H1 (cell line): ENCODE results near the gene PDZD2. TPM values are rescaled to one million over a fixed set of nuclear protein-coding genes. Genes with fewer than 3 reads are reported as not detected.

Experiments
- CTCF ChIA-PET: fragments of 300-600 bp; sonication (Branson Sonifier 250); formaldehyde crosslinking; loops from one replicate; lab custom pipeline; 2021; ENCODE audit not compliant: partially characterized antibody; lab: Charles Lee
- POLR2A ChIA-PET: fragments of 300-600 bp; sonication (Branson Sonifier 250); formaldehyde crosslinking; loops from one replicate; lab custom pipeline; 2021; ENCODE audit warnings: inconsistent platforms; ENCODE audit not compliant: partially characterized antibody; lab: Charles Lee
- DNase-seq, 2 experiments: peaks; one replicate each; pipeline versions ENCODE4 v3.0.0 to v3.0.0-alpha.2; 2010 to 2022; ENCODE audit warnings: low spot score in 2 of 2, low read depth in 1 of 2, mixed read lengths in 1 of 2
- FAIRE-seq: peaks from 2 replicates; lab custom pipeline; 2011; peaks lifted over from hg19 to GRCh38; lab: Jason Lieb, UNC
- H2AFZ ChIP-seq: 2 replicates; pipeline ENCODE4 v1.8.1; 2012; ENCODE audit warnings: low read length, inconsistent platforms
- H2AK5ac ChIP-seq: 2 replicates; pipeline ENCODE4 v1.6.1; 2013; ENCODE audit warnings: low read depth, low read length
- H2BK120ac ChIP-seq: replicated peaks from 2 replicates; pipeline ENCODE3; 2013; ENCODE audit warnings: low read depth, low read length, inconsistent platforms
- H2BK12ac ChIP-seq: 2 replicates; pipeline ENCODE4 v1.6.1; 2013; ENCODE audit warnings: low read depth, low read length
- H2BK15ac ChIP-seq: 2 replicates; pipeline ENCODE4 v1.6.1; 2013; ENCODE audit warnings: low read length
- H2BK20ac ChIP-seq: 2 replicates; pipeline ENCODE4 v1.6.1; 2013; ENCODE audit warnings: low read length
- H2BK5ac ChIP-seq: 2 replicates; pipeline ENCODE4 v1.6.1; 2013; ENCODE audit warnings: low read depth, low read length
- H3K14ac ChIP-seq: 2 replicates; pipeline ENCODE4 v1.6.1; 2013; ENCODE audit warnings: inconsistent platforms; ENCODE audit not compliant: insufficient read length
- H3K18ac ChIP-seq: 2 replicates; pipeline ENCODE4 v1.6.1; 2013; ENCODE audit warnings: low read length; ENCODE audit errors: extremely low read depth
- H3K23ac ChIP-seq: 2 replicates; pipeline ENCODE4 v1.6.1; 2013; ENCODE audit warnings: inconsistent platforms; ENCODE audit not compliant: insufficient read length
- H3K23me2 ChIP-seq: 2 replicates; pipeline ENCODE4 v1.6.1; 2013; ENCODE audit warnings: low read depth, low read length
- H3K27ac ChIP-seq: 2 replicates; pipeline ENCODE4 v1.6.1; 2011; ENCODE audit warnings: low read depth, low read length, inconsistent platforms
- H3K27me3 ChIP-seq, 4 experiments: replicated peaks in 1 of 4; 1 replicate in 1 of 4; 2 replicates in 3 of 4; pipeline versions ENCODE4 v1.6.1 to v1.8.1; 2011 to 2013; ENCODE audit warnings: low read length in 3 of 4, mild to moderate bottlenecking in 3 of 4, inconsistent platforms in 2 of 4, mixed read lengths in 2 of 4, moderate library complexity in 1 of 4; ENCODE audit not compliant: control insufficient read depth in 3 of 4, insufficient read depth in 3 of 4; ENCODE audit errors: extremely low read depth in 1 of 4
- H3K36me3 ChIP-seq, 4 experiments: 2 replicates each; pipeline versions ENCODE4 v1.6.1 to v1.8.1; 2011 to 2013; ENCODE audit warnings: mild to moderate bottlenecking in 4 of 4, low read length in 3 of 4, moderate library complexity in 2 of 4, control low read depth in 1 of 4, inconsistent platforms in 1 of 4; ENCODE audit not compliant: insufficient read depth in 4 of 4, control insufficient read depth in 2 of 4
- H3K4ac ChIP-seq: replicated peaks from 2 replicates; pipeline ENCODE3; 2013; ENCODE audit warnings: low read length, low read depth, mixed read lengths, inconsistent platforms; ENCODE audit not compliant: insufficient read length
- H3K4me1 ChIP-seq, 4 experiments: replicated peaks in 1 of 4; 1 replicate in 1 of 4; 2 replicates in 3 of 4; pipeline versions ENCODE4 v1.6.1 to v1.8.1; 2011 to 2013; ENCODE audit warnings: low read length in 3 of 4, inconsistent platforms in 2 of 4, mixed read lengths in 1 of 4; ENCODE audit not compliant: insufficient read depth in 4 of 4, control insufficient read depth in 3 of 4
- H3K4me2 ChIP-seq, 2 experiments: 2 replicates each; pipeline versions ENCODE4 v1.6.1 to v1.8.1; 2011 to 2013; ENCODE audit warnings: low read depth in 2 of 2, low read length in 2 of 2, control low read depth in 1 of 2, inconsistent platforms in 1 of 2, mild to moderate bottlenecking in 1 of 2; ENCODE audit not compliant: insufficient read depth in 1 of 2
- H3K4me3 ChIP-seq, 4 experiments: fragments of 200-600, 300-600 bp in 1 of 4; sonication (generic), shearing (Covaris generic), sonication (Bioruptor Twin) in 1 of 4; 2 replicates each; pipeline versions ENCODE4 v1.5.1 to v1.8.1; 2011 to 2016; ENCODE audit warnings: low read length in 4 of 4, low read depth in 3 of 4, control low read depth in 2 of 4, inconsistent platforms in 2 of 4, mild to moderate bottlenecking in 2 of 4, mixed read lengths in 1 of 4, moderate library complexity in 1 of 4; ENCODE audit not compliant: insufficient read depth in 2 of 4; ENCODE audit errors: extremely low read depth in 1 of 4
- H3K56ac ChIP-seq: replicated peaks from 2 replicates; pipeline ENCODE3; 2013; ENCODE audit warnings: low read depth, mild to moderate bottlenecking, mixed read lengths, low read length, inconsistent platforms; ENCODE audit not compliant: insufficient read length
- H3K79me1 ChIP-seq: 2 replicates; pipeline ENCODE4 v1.6.1; 2013; ENCODE audit warnings: low read depth, low read length, control low read depth
- H3K79me2 ChIP-seq, 2 experiments: 2 replicates each; pipeline versions ENCODE4 v1.6.1 to v1.8.1; 2012 to 2013; ENCODE audit warnings: low read length in 2 of 2, mild to moderate bottlenecking in 2 of 2, inconsistent platforms in 1 of 2; ENCODE audit not compliant: insufficient read depth in 2 of 2, control insufficient read depth in 1 of 2
- H3K9ac ChIP-seq, 4 experiments: replicated peaks in 1 of 4; 1 replicate in 1 of 4; 2 replicates in 3 of 4; pipeline versions ENCODE4 v1.6.1 to v1.8.1; 2011 to 2013; ENCODE audit warnings: low read depth in 3 of 4, low read length in 3 of 4, control low read depth in 2 of 4, mild to moderate bottlenecking in 2 of 4, moderate library complexity in 2 of 4, inconsistent platforms in 1 of 4; ENCODE audit errors: extremely low read depth in 1 of 4
- H3K9me3 ChIP-seq, 2 experiments: 2 replicates each; pipeline versions ENCODE4 v1.6.1 to v1.8.1; 2012 to 2013; ENCODE audit warnings: mild to moderate bottlenecking in 2 of 2, moderate library complexity in 2 of 2, control low read depth in 1 of 2, inconsistent platforms in 1 of 2, low read depth in 1 of 2, low read length in 1 of 2, mixed read lengths in 1 of 2; ENCODE audit not compliant: insufficient read depth in 2 of 2
- H4K20me1 ChIP-seq, 2 experiments: replicated peaks in 1 of 2; 2 replicates each; pipeline versions ENCODE3 to v1.8.1; 2011 to 2013; ENCODE audit warnings: inconsistent platforms in 2 of 2, low read length in 2 of 2, mild to moderate bottlenecking in 1 of 2; ENCODE audit not compliant: insufficient read depth in 2 of 2, control insufficient read depth in 1 of 2
- H4K5ac ChIP-seq: 2 replicates; pipeline ENCODE4 v1.6.1; 2013; ENCODE audit warnings: low read length, low read depth, mixed read lengths, inconsistent platforms; ENCODE audit not compliant: insufficient read length
- H4K8ac ChIP-seq: 2 replicates; pipeline ENCODE4 v1.8.0; 2013; ENCODE audit warnings: mild to moderate bottlenecking, moderate library complexity, low read length, inconsistent platforms; ENCODE audit not compliant: insufficient read depth; ENCODE audit errors: extremely low read depth
- H4K91ac ChIP-seq: replicated peaks from 2 replicates; pipeline ENCODE3; 2013; ENCODE audit warnings: low read length, mixed read lengths, inconsistent platforms; ENCODE audit not compliant: insufficient read length
- KDM1A ChIP-seq: fragments of 200-600, 300-600 bp; sonication (generic); IDR thresholded peaks from 2 replicates; pipeline ENCODE4 v1.7.1; 2016; ENCODE audit warnings: mild to moderate bottlenecking, low read length, borderline replicate concordance
- SP4 ChIP-seq: IDR thresholded peaks from 2 replicates; pipeline ENCODE4 v1.6.1; 2012; ENCODE audit warnings: low read length, inconsistent platforms
- WGBS, 2 experiments: shearing (Covaris generic) in 1 of 2; methylation state at CpG; one replicate each; pipeline versions ENCODE4 v1.1.6 to v1.1.7; 2013 to 2015; ENCODE audit warnings: low lambda C conversion rate in 2 of 2, mixed read lengths in 2 of 2, inconsistent platforms in 1 of 2, low coverage in 1 of 2, missing lambda C conversion rate in 1 of 2; ENCODE audit not compliant: insufficient replicate concordance in 2 of 2, insufficient coverage in 1 of 2, insufficient read length in 1 of 2; ENCODE audit errors: extremely low coverage in 1 of 2, missing lambda C conversion rate in 1 of 2; 5-methylcytosine and 5-hydroxymethylcytosine counted together
- polyA plus RNA-seq, 7 experiments: library from polyadenylated mRNA; depleted of rRNA in 3 of 7; stranded (reverse) in 5 of 7; unstranded in 2 of 7; fragments of >200 nt in 5 of 7; fragments of 200-250 nt in 2 of 7; gene quantifications; 1 replicate in 5 of 7; 2 replicates in 1 of 7; 4 replicates in 1 of 7; pipeline versions ENCODE4 v1.2.1 to v1.2.3, GENCODE V29; 2011 to 2013; ENCODE audit warnings: missing spikeins in 2 of 7, mixed read lengths in 2 of 7
- total RNA-seq: library from RNA; stranded (reverse); fragmentation: NEBNext Ultra II Directional; extraction: Animal tissue kit (Norgen Biotek cat#: 25700); gene quantifications from 2 replicates; pipeline ENCODE4 v1.2.1, GENCODE V29; 2021

The PDZD2 gene
- total and polyA plus RNA-seq, 2 of the 8 experiments (the other 6 are each of a cell fraction or from before 2014, with no cell fraction given), result 1.2 to 6.8 TPM

- H3K23me2 ChIP-seq, result 0 out of 2 replicates have a peak, but pooled peaks cover 5% of the 10 kb centered on the region
- ChIA-PET POLR2A (interaction anchor here (0.8 kb wide), 1 partner anchor 11 kb away, joined by 3 read pairs; no protein-coding TSS in a partner anchor), CTCF (interaction anchor here (1.0 to 1.7 kb wide), 3 partner anchors 9 to 135 kb away, joined by 3 to 4 read pairs (median 4); no protein-coding TSS in a partner anchor)
- H4K91ac ChIP-seq, result no peak overlapping the region
- no peaks in the 10 kb centered on the region for H3K36me3 ChIP-seq
- H4K8ac ChIP-seq, result no peak overlapping the region
- H3K4me2 ChIP-seq, result no peak overlapping the region
- no peak overlapping the region for H2BK5ac ChIP-seq
- DNase-seq (no peak), FAIRE-seq (no peak)
- no peak overlapping the region for H2AK5ac ChIP-seq
- no peaks in the 10 kb centered on the region for H3K79me2 ChIP-seq
- H3K14ac ChIP-seq, result no peak overlapping the region
- H3K9ac ChIP-seq, result no peak overlapping the region
- no peak overlapping the region for H4K5ac ChIP-seq
- no peak overlapping the region for H3K4ac ChIP-seq
- no peak overlapping the region for H2BK120ac ChIP-seq
- H3K9me3 ChIP-seq, result no peaks in the 10 kb centered on the region
- no peak overlapping the region for H3K27ac ChIP-seq
- WGBS, 2 experiments, result 94% methylated on average over 7 of the region's 7 CpGs; no CpG with 5 or more reads in 1 of the 2 experiments
- H4K20me1 ChIP-seq, result no peaks in the 10 kb centered on the region
- no peak overlapping the region for H3K56ac ChIP-seq
- no peak overlapping the region for H3K23ac ChIP-seq
- H2BK15ac ChIP-seq, result no peak overlapping the region
- H2AFZ ChIP-seq, result no peak overlapping the region
- no peak overlapping the region for H3K18ac ChIP-seq
- no peak overlapping the region for H2BK12ac ChIP-seq
- H3K79me1 ChIP-seq, result no peaks in the 10 kb centered on the region; the same call in 1 of the 2 replicates
- H3K27me3 ChIP-seq, result no peaks in the 10 kb centered on the region
- no peak overlapping the region for H2BK20ac ChIP-seq
- peaks cover 2 to 8% (median 3%) of the 10 kb centered on the region in 4 experiments; a peak in 6 of 7 replicates for H3K4me1 ChIP-seq
- no peak overlapping the region for H3K4me3 ChIP-seq
- TF ChIP-seq SP4 (no peak), KDM1A (no peak)
Measured at GRCh38 chr5:31674371-31674951, 35.5 kb downstream of the PDZD2 start.
